Neural cell (in vitro differentiated cells): Measurements from ENCODE around the gene C1orf141. TPM values are rescaled to one million over a fixed set of nuclear protein-coding genes. Genes with fewer than 3 reads are reported as not detected.
"Not testable (repeated sequence)": the region's sequence is repeated elsewhere in the genome, so short reads cannot be mapped to it uniquely, and the experiment has no call there.

ENCODE experiments used
- H2AFZ ChIP-seq: fragments of 200-600, 300-800 bp; sonication (generic), shearing (Covaris generic); 2 replicates; pipeline ENCODE4 v1.6.0; 2014; ENCODE audit warnings: low read depth, mild to moderate bottlenecking, antibody characterized with exemption, low read length, moderate library complexity
- H3F3A ChIP-seq: fragments of 200-600 bp; shearing (Covaris generic); 2 replicates; pipeline ENCODE4 v1.6.1; 2016; ENCODE audit warnings: mild to moderate bottlenecking, moderate library complexity, mixed read lengths, antibody characterized with exemption, low read length; ENCODE audit not compliant: insufficient read depth, poor library complexity, severe bottlenecking
- H3K27ac ChIP-seq: fragments of 200-600, 300-800 bp; sonication (generic), shearing (Covaris generic); 2 replicates; pipeline ENCODE4 v1.5.1; 2014; ENCODE audit warnings: mild to moderate bottlenecking, low read length, moderate library complexity
- H3K27me3 ChIP-seq: fragments of 300-800, 200-600 bp; sonication (generic), shearing (Covaris generic); 2 replicates; pipeline ENCODE4 v1.6.0; 2014; ENCODE audit warnings: mild to moderate bottlenecking, low read depth, low read length, moderate library complexity; ENCODE audit not compliant: insufficient read depth
- H3K36me3 ChIP-seq: fragments of 300-800, 200-600 bp; sonication (generic), shearing (Covaris generic); 2 replicates; pipeline ENCODE4 v1.5.1; 2014; ENCODE audit warnings: mild to moderate bottlenecking, antibody characterized with exemption, low read length, moderate library complexity; ENCODE audit not compliant: insufficient read depth
- H3K4me2 ChIP-seq: fragments of 300-800, 200-600 bp; sonication (generic), shearing (Covaris generic); 2 replicates; pipeline ENCODE4 v1.6.0; 2014; ENCODE audit warnings: mild to moderate bottlenecking, low read length
- H3K4me3 ChIP-seq: fragments of 300-800, 200-600 bp; sonication (generic), shearing (Covaris generic); 2 replicates; pipeline ENCODE4 v1.5.1; 2014; ENCODE audit warnings: mild to moderate bottlenecking, low read length, moderate library complexity
- H3K79me2 ChIP-seq: fragments of 200-600 bp; shearing (Covaris generic); replicated peaks from 2 replicates; pipeline ENCODE4 v1.6.0; 2014; ENCODE audit warnings: mild to moderate bottlenecking, low read length, moderate library complexity; ENCODE audit not compliant: insufficient read depth
- H3K9ac ChIP-seq: fragments of 300-800, 200-600 bp; sonication (generic), shearing (Covaris generic); 2 replicates; pipeline ENCODE4 v1.6.1; 2016; ENCODE audit warnings: mild to moderate bottlenecking, low read length, mixed read lengths
- H3K9me2 ChIP-seq: fragments of 200-600 bp; shearing (Covaris generic); 2 replicates; pipeline ENCODE4 v1.6.1; 2016; ENCODE audit warnings: mild to moderate bottlenecking, low read length, mixed read lengths; ENCODE audit not compliant: insufficient read depth
- H3K9me3 ChIP-seq: fragments of 200-600, 300-800 bp; sonication (generic), shearing (Covaris generic); 2 replicates; pipeline ENCODE4 v1.6.1; 2016; ENCODE audit warnings: mild to moderate bottlenecking, mixed run types, low read length, moderate library complexity, mixed read lengths
- H4K20me1 ChIP-seq: fragments of 200-600 bp; shearing (Covaris generic); 2 replicates; pipeline ENCODE4 v1.6.1; 2016; ENCODE audit warnings: mild to moderate bottlenecking, mixed run types; ENCODE audit not compliant: insufficient read depth
- CTCF ChIP-seq: fragments of 450-650 bp; IDR thresholded peaks from 2 replicates; pipeline ENCODE4 v1.5.1; 2014; ENCODE audit warnings: antibody characterized with exemption, mild to moderate bottlenecking, moderate library complexity; ENCODE audit not compliant: poor library complexity, severe bottlenecking
- EP300 ChIP-seq: fragments of 450-650 bp; conservative IDR thresholded peaks from 2 replicates; pipeline ENCODE4 v1.6.1; 2014; ENCODE audit warnings: antibody characterized with exemption, mild to moderate bottlenecking, moderate library complexity; ENCODE audit not compliant: poor library complexity, severe bottlenecking
- EZH2 ChIP-seq: fragments of 200-600, 300-800 bp; shearing (Covaris generic), sonication (generic); IDR thresholded peaks from 2 replicates; pipeline ENCODE4 v1.6.1; 2014; ENCODE audit warnings: antibody characterized with exemption, low read length, borderline replicate concordance, mild to moderate bottlenecking; ENCODE audit not compliant: insufficient read depth, poor library complexity, severe bottlenecking
- MXI1 ChIP-seq: fragments of 450-650 bp; conservative IDR thresholded peaks from 2 replicates; pipeline ENCODE4 v1.6.1; 2014; ENCODE audit warnings: antibody characterized with exemption, mild to moderate bottlenecking; ENCODE audit not compliant: poor library complexity, severe bottlenecking
- POLR2AphosphoS5 ChIP-seq: IDR thresholded peaks from 2 replicates; pipeline ENCODE4 v1.6.1; 2012
- RAD21 ChIP-seq: fragments of 450-650 bp; conservative IDR thresholded peaks from 2 replicates; pipeline ENCODE4 v1.6.1; 2014; ENCODE audit warnings: antibody characterized with exemption, mild to moderate bottlenecking, moderate library complexity
- REST ChIP-seq: IDR thresholded peaks from 2 replicates; pipeline ENCODE4 v1.6.1; 2012; ENCODE audit warnings: borderline replicate concordance
- SMC3 ChIP-seq: fragments of 450-650 bp; conservative IDR thresholded peaks from 2 replicates; pipeline ENCODE4 v1.6.1; 2014; ENCODE audit warnings: antibody characterized with exemption, mild to moderate bottlenecking, moderate library complexity; ENCODE audit not compliant: poor library complexity
- TAF1 ChIP-seq: IDR thresholded peaks from 2 replicates; pipeline ENCODE4 v1.6.1; 2012; ENCODE audit warnings: low read depth
- polyA plus RNA-seq: library from polyadenylated mRNA; depleted of rRNA; stranded (reverse); fragments of >200 nt; gene quantifications from 2 replicates; pipeline ENCODE4 v1.2.3, GENCODE V29; 2014

C1orf141 gene
- polyA plus RNA-seq, 1 donor from 2014 or later, result not detected

- Histone ChIP-seq H3K4me2 (no peak overlapping the region), H3K27me3 (no peaks in the 10 kb centered on the region), H3K27ac (no peak overlapping the region), H3F3A (no peaks in the 10 kb centered on the region), H3K79me2 (no peaks in the 10 kb centered on the region), H3K9me2 (no peaks in the 10 kb centered on the region), H3K4me3 (no peak overlapping the region), H3K36me3 (no peaks in the 10 kb centered on the region), H4K20me1 (no peaks in the 10 kb centered on the region), H3K9me3 (no peaks in the 10 kb centered on the region), H2AFZ (no peak overlapping the region), H3K9ac (no peak overlapping the region)
- TF ChIP-seq EZH2, result no peak
- no peak for TF ChIP-seq REST
- TF ChIP-seq CTCF, result no peak
- TF ChIP-seq EP300, result no peak
- no peak for TF ChIP-seq RAD21
- no peak for TF ChIP-seq MXI1
- TF ChIP-seq POLR2AphosphoS5, result no peak
Measured at GRCh38 chr1:67148516-67149178, 13.9 kb upstream of the C1orf141 start.

GRCh38 chr1:67147973-67148372, 13.2 kb upstream of the C1orf141 start:
- H3K4me3 ChIP-seq, H3K9me3 ChIP-seq, H3K4me2 ChIP-seq, H3K27me3 ChIP-seq, H3F3A ChIP-seq, H2AFZ ChIP-seq, H3K9me2 ChIP-seq, H3K79me2 ChIP-seq, H3K36me3 ChIP-seq, H3K27ac ChIP-seq, H3K9ac ChIP-seq, H4K20me1 ChIP-seq: not testable (repeated sequence)

GRCh38 chr1:67146539-67146938, 11.8 kb upstream of the C1orf141 start:
- no peak overlapping the region for H3K4me2 ChIP-seq
- H3F3A ChIP-seq, result no peaks in the 10 kb centered on the region
- TF ChIP-seq TAF1, result no peak
- no peak for TF ChIP-seq POLR2AphosphoS5
- TF ChIP-seq REST, result no peak
- TF ChIP-seq MXI1, result no peak
- TF ChIP-seq SMC3, result no peak
- TF ChIP-seq CTCF, result no peak
- no peak for TF ChIP-seq EP300
- no peak for TF ChIP-seq RAD21
- no peak for TF ChIP-seq EZH2
- H2AFZ ChIP-seq, result no peak overlapping the region
- no peaks in the 10 kb centered on the region for H4K20me1 ChIP-seq
- H3K9me2 ChIP-seq, result no peaks in the 10 kb centered on the region
- H3K27me3 ChIP-seq, result no peaks in the 10 kb centered on the region
- no peaks in the 10 kb centered on the region for H3K9me3 ChIP-seq
- no peak overlapping the region for H3K9ac ChIP-seq
- no peak overlapping the region for H3K27ac ChIP-seq
- no peaks in the 10 kb centered on the region for H3K36me3 ChIP-seq
- H3K4me3 ChIP-seq, result no peak overlapping the region
- no peaks in the 10 kb centered on the region for H3K79me2 ChIP-seq
